ENCODE data around the gene NACC2.

- TF ChIP-seq POLR2A (IDR thresholded peaks at IDR 0.05) = no peak
- TF ChIP-seq CTCF (IDR thresholded peaks at IDR 0.05) = no peak
- no peak for TF ChIP-seq POLR2AphosphoS5 (IDR thresholded peaks at IDR 0.05)
- no peak for TF ChIP-seq EP300 (IDR thresholded peaks at IDR 0.05; ENCODE audit: low read depth)
Observed at GRCh38 chr9:135993765-135994500, 101.2 kb downstream of the NACC2 start.
